IMR-90 (cell line): ENCODE results near the gene ELSPBP1. TPM values are rescaled to one million over a fixed set of nuclear protein-coding genes. Genes with fewer than 3 reads are reported as not detected.

Source experiments
- ATAC-seq: fragments of 200-7000 bp; cut with Tn5 transposase; 2 replicates; pipeline ENCODE4 v1.9.1; 2020; ENCODE audit warnings: low read depth, mild to moderate bottlenecking, moderate library complexity
- BruUV-seq: library from RNA; stranded (reverse); fragments of 400-500 nt; replicated peaks from 2 replicates; lab custom pipeline; 2021; lab: Mats Ljungman, UMichigan
- CTCF ChIA-PET: fragments of 300-600 bp; formaldehyde crosslinking; extraction: SDS; loops from one replicate; lab custom pipeline; 2021; ENCODE audit warnings: antibody characterized with exemption; lab: Yijun Ruan, JAX
- POLR2A ChIA-PET: fragments of 300-600 bp; sonication (Branson Sonifier 250); formaldehyde crosslinking; loops from one replicate; lab custom pipeline; 2022; ENCODE audit warnings: antibody characterized with exemption; ENCODE audit not compliant: unreplicated experiment; lab: Charles Lee
- DNase-seq: peaks from one replicate; pipeline ENCODE4 v3.0.0; 2013
- H2AFZ ChIP-seq: replicated peaks from 2 replicates; pipeline ENCODE3; 2013; ENCODE audit warnings: low read length, mild to moderate bottlenecking; ENCODE audit not compliant: poor library complexity
- H2AK5ac ChIP-seq: 2 replicates; pipeline ENCODE4 v1.6.1; 2013; ENCODE audit warnings: low read depth, low read length, inconsistent platforms
- H2AK9ac ChIP-seq: replicated peaks from 2 replicates; pipeline ENCODE3; 2013; ENCODE audit warnings: mild to moderate bottlenecking, low read depth, low read length, moderate library complexity; ENCODE audit not compliant: poor library complexity
- H2BK120ac ChIP-seq: 2 replicates; pipeline ENCODE4 v1.6.1; 2013; ENCODE audit warnings: low read depth, low read length, inconsistent platforms
- H2BK15ac ChIP-seq: 3 replicates; pipeline ENCODE4 v1.6.1; 2013; ENCODE audit warnings: low read depth, low read length, inconsistent platforms
- H2BK20ac ChIP-seq: 2 replicates; pipeline ENCODE4 v1.6.1; 2013; ENCODE audit warnings: low read depth, mild to moderate bottlenecking, inconsistent platforms, low read length, moderate library complexity
- H2BK5ac ChIP-seq: 2 replicates; pipeline ENCODE4 v1.6.1; 2013; ENCODE audit warnings: mild to moderate bottlenecking, low read depth, low read length, inconsistent platforms; ENCODE audit not compliant: poor library complexity, severe bottlenecking
- H3K14ac ChIP-seq: replicated peaks from 2 replicates; pipeline ENCODE4 v1.6.1; 2013; ENCODE audit warnings: low read depth, low read length, inconsistent platforms
- H3K18ac ChIP-seq: 2 replicates; pipeline ENCODE4 v1.6.1; 2013; ENCODE audit warnings: low read depth, low read length, control low read depth
- H3K23ac ChIP-seq: 2 replicates; pipeline ENCODE4 v1.6.1; 2013; ENCODE audit warnings: low read depth, low read length, inconsistent platforms
- H3K27ac ChIP-seq: 2 replicates; pipeline ENCODE4 v1.5.1; 2013; ENCODE audit warnings: mild to moderate bottlenecking, control low read depth, low read length; ENCODE audit not compliant: insufficient read depth
- H3K27me3 ChIP-seq: 2 replicates; pipeline ENCODE4 v1.6.1; 2013; ENCODE audit warnings: low read length; ENCODE audit not compliant: control insufficient read depth, insufficient read depth
- H3K36me3 ChIP-seq: 2 replicates; pipeline ENCODE4 v1.6.1; 2013; ENCODE audit warnings: low read length, mixed read lengths; ENCODE audit not compliant: control insufficient read depth, insufficient read depth
- H3K4ac ChIP-seq: 2 replicates; pipeline ENCODE4 v1.6.1; 2013; ENCODE audit warnings: low read depth, low read length, inconsistent platforms
- H3K4me1 ChIP-seq: 2 replicates; pipeline ENCODE4 v1.6.1; 2013; ENCODE audit warnings: low read length, mixed read lengths; ENCODE audit not compliant: control insufficient read depth, insufficient read depth
- H3K4me2 ChIP-seq: 2 replicates; pipeline ENCODE4 v1.6.1; 2013; ENCODE audit warnings: low read depth, mild to moderate bottlenecking, control low read depth, low read length, moderate library complexity
- H3K4me3 ChIP-seq: 2 replicates; pipeline ENCODE4 v1.5.1; 2013; ENCODE audit warnings: low read depth, mild to moderate bottlenecking, control low read depth, low read length, moderate library complexity; ENCODE audit not compliant: insufficient read depth
- H3K56ac ChIP-seq: 2 replicates; pipeline ENCODE4 v1.6.1; 2013; ENCODE audit warnings: low read length, inconsistent platforms; ENCODE audit not compliant: insufficient read depth; ENCODE audit errors: extremely low read depth
- H3K79me1 ChIP-seq, 2 experiments: 2 replicates each; pipeline ENCODE4 v1.6.1; 2013; ENCODE audit warnings: low read length in 2 of 2, inconsistent platforms in 1 of 2, low read depth in 1 of 2
- H3K9ac ChIP-seq: 2 replicates; pipeline ENCODE4 v1.6.1; 2013; ENCODE audit warnings: low read depth, low read length, control low read depth
- H3K9me1 ChIP-seq: 2 replicates; pipeline ENCODE4 v1.6.1; 2013; ENCODE audit warnings: low read length, inconsistent platforms; ENCODE audit not compliant: insufficient read depth
- H3K9me3 ChIP-seq: 2 replicates; pipeline ENCODE4 v1.6.1; 2013; ENCODE audit warnings: low read length; ENCODE audit not compliant: control insufficient read depth, insufficient read depth
- H4K20me1 ChIP-seq: 2 replicates; pipeline ENCODE4 v1.6.1; 2013; ENCODE audit warnings: low read length, inconsistent platforms; ENCODE audit not compliant: insufficient read depth
- H4K5ac ChIP-seq: 2 replicates; pipeline ENCODE4 v1.6.1; 2013; ENCODE audit warnings: mild to moderate bottlenecking, low read depth, low read length, control low read depth
- H4K8ac ChIP-seq, 2 experiments: 2 replicates each; pipeline ENCODE4 v1.6.1; 2013; ENCODE audit warnings: low read depth in 2 of 2, low read length in 2 of 2, control low read depth in 1 of 2, inconsistent platforms in 1 of 2
- H4K91ac ChIP-seq: 2 replicates; pipeline ENCODE4 v1.6.1; 2013; ENCODE audit warnings: low read depth, low read length, inconsistent platforms; ENCODE audit not compliant: insufficient read depth
- CTCF ChIP-seq: conservative IDR thresholded peaks from 2 replicates; pipeline ENCODE4 v1.5.1; 2012; ENCODE audit warnings: mild to moderate bottlenecking, low read depth, low read length, improper control_type of control experiment
- ELK1 ChIP-seq: fragments of 150-350 bp; IDR thresholded peaks from 2 replicates; pipeline ENCODE4 v1.6.1; 2016; ENCODE audit warnings: low read depth, mild to moderate bottlenecking, low read length, moderate library complexity, borderline replicate concordance
- FOS ChIP-seq: fragments of 150-350 bp; IDR thresholded peaks from 2 replicates; pipeline ENCODE4 v1.6.1; 2016; ENCODE audit warnings: low read depth, low read length
- MAFK ChIP-seq: IDR thresholded peaks from 2 replicates; pipeline ENCODE4 v1.6.1; 2012; ENCODE audit warnings: low read depth, low read length, improper control_type of control experiment
- MAZ ChIP-seq: IDR thresholded peaks from 2 replicates; pipeline ENCODE4 v1.6.1; 2012; ENCODE audit warnings: low read depth, mild to moderate bottlenecking, low read length, improper control_type of control experiment, moderate library complexity, borderline replicate concordance
- MXI1 ChIP-seq: IDR thresholded peaks from 2 replicates; pipeline ENCODE4 v1.6.1; 2012; ENCODE audit warnings: low read depth, mild to moderate bottlenecking, low read length, moderate library complexity, borderline replicate concordance
- NFE2L2 ChIP-seq: fragments of 150-350 bp; IDR thresholded peaks from 2 replicates; pipeline ENCODE4 v1.6.1; 2016; ENCODE audit warnings: low read depth, mild to moderate bottlenecking, low read length
- POLR2A ChIP-seq: IDR thresholded peaks from 2 replicates; pipeline ENCODE4 v1.6.1; 2012; ENCODE audit warnings: mild to moderate bottlenecking, low read depth, low read length
- RAD21 ChIP-seq: IDR thresholded peaks from 2 replicates; pipeline ENCODE4 v1.6.1; 2012; ENCODE audit warnings: low read length, improper control_type of control experiment
- RCOR1 ChIP-seq: IDR thresholded peaks from 2 replicates; pipeline ENCODE4 v1.6.1; 2012; ENCODE audit warnings: mild to moderate bottlenecking, low read length, improper control_type of control experiment; ENCODE audit not compliant: insufficient replicate concordance
- RFX5 ChIP-seq: IDR thresholded peaks from 2 replicates; pipeline ENCODE4 v1.8.0; 2012; ENCODE audit warnings: low read depth, mild to moderate bottlenecking, low read length, moderate library complexity
- SMC3 ChIP-seq: fragments of 150-350 bp; IDR thresholded peaks from 2 replicates; pipeline ENCODE4 v1.6.1; 2016; ENCODE audit warnings: low read depth, mild to moderate bottlenecking, antibody characterized with exemption, low read length, moderate library complexity
- WGBS, 2 experiments: methylation state at CpG; one replicate each; pipeline versions ENCODE4 v1.1.5 to v1.1.7; 2013; ENCODE audit warnings: missing lambda C conversion rate in 2 of 2; ENCODE audit not compliant: insufficient read length in 1 of 2; ENCODE audit errors: extremely low coverage in 2 of 2; 5-methylcytosine and 5-hydroxymethylcytosine counted together
- dilution Hi-C: fragments of 300-500 bp; cut with HindIII; formaldehyde crosslinking; loops from one replicate; pipeline ENCODE4 v1.14.3; 2018; ENCODE audit warnings: low sequenced_read_pairs; ENCODE audit not compliant: unreplicated experiment
- in situ Hi-C: fragments of 300-500 bp; cut with MboI; formaldehyde crosslinking; loops from 3 replicates; pipeline ENCODE4 v1.14.3; 2019; ENCODE audit warnings: low sequenced_read_pairs, inconsistent platforms, mixed read lengths
- intact Hi-C: fragments of 100-400 bp; cut with micrococcal nuclease; formaldehyde crosslinking; loops from 2 replicates; pipeline ENCODE4 v1.10.0; 2022
- polyA plus RNA-seq, 3 experiments: library from polyadenylated mRNA; depleted of rRNA; stranded (reverse); fragments of >200 nt; gene quantifications; 2 replicates each; pipeline ENCODE4 v1.2.3, GENCODE V29; 2012; ENCODE audit warnings: low replicate concordance in 1 of 3
- total RNA-seq: library from RNA; depleted of rRNA; stranded (reverse); fragments of >200 nt; gene quantifications from 2 replicates; pipeline ENCODE4 v1.2.3, GENCODE V29; 2012

The ELSPBP1 gene
- total and polyA plus RNA-seq, 2 of the 4 experiments (the other 2 are of a cell fraction): not detected

GRCh38 chr19:48036765-48037164 lies 42.3 kb downstream of the ELSPBP1 start:
- peaks cover 2% of the 10 kb centered on the region; the same call in 1 of the 2 replicates for H3K9me3 ChIP-seq
- H2BK120ac ChIP-seq: no peak overlapping the region
- ATAC-seq (no peak), DNase-seq (no peak)
- no TSS peak for BruUV-seq
- H2BK15ac ChIP-seq: no peak overlapping the region
- H4K5ac ChIP-seq: no peak overlapping the region
- no peak overlapping the region for H2BK5ac ChIP-seq
- no peak overlapping the region for H4K91ac ChIP-seq
- no peak overlapping the region for H3K4me2 ChIP-seq
- H3K9ac ChIP-seq: no peak overlapping the region
- H2AK9ac ChIP-seq: no peak overlapping the region
- no peaks in the 10 kb centered on the region for H3K4me1 ChIP-seq
- dilution Hi-C loops (no loop called here), in situ Hi-C loops (no loop called here), intact Hi-C loops (no loop called here)
- no peaks in the 10 kb centered on the region; the same call in none of the 2 replicates for H3K27me3 ChIP-seq
- WGBS, 2 experiments: no CpG with 5 or more reads among the region's 2 CpGs
- no peak overlapping the region for H3K14ac ChIP-seq
- H3K4ac ChIP-seq: no peak overlapping the region
- H2AK5ac ChIP-seq: no peak overlapping the region
- no peak overlapping the region for H3K56ac ChIP-seq
- CTCF ChIA-PET: no interaction called here
- TF ChIP-seq MAZ (no peak), RFX5 (no peak), FOS (no peak), ELK1 (no peak), RCOR1 (no peak), NFE2L2 (no peak), RAD21 (no peak), POLR2A (no peak), MAFK (no peak), MXI1 (no peak), SMC3 (no peak), CTCF (no peak)
- no peaks in the 10 kb centered on the region for H3K79me1 ChIP-seq
- no peak overlapping the region for H2BK20ac ChIP-seq
- H4K8ac ChIP-seq: no peak overlapping the region
- no peaks in the 10 kb centered on the region for H3K36me3 ChIP-seq
- H4K20me1 ChIP-seq: no peaks in the 10 kb centered on the region
- H3K4me3 ChIP-seq: no peak overlapping the region
- no peak overlapping the region for H3K23ac ChIP-seq
- no peak overlapping the region for H2AFZ ChIP-seq
- POLR2A ChIA-PET: no interaction called here
- no peaks in the 10 kb centered on the region for H3K9me1 ChIP-seq
- H3K27ac ChIP-seq: no peak overlapping the region
- H3K18ac ChIP-seq: no peak overlapping the region
